NCI-H2227 (cell line): ENCODE measurements around the gene PDE6C.
"Not testable (repeated sequence)": the region's sequence is repeated elsewhere in the genome, so short reads cannot be mapped to it uniquely, and the experiment has no call there.

ENCODE experiments used
- DNase-seq: peaks from one replicate; lab custom pipeline; 2025; ENCODE audit not compliant: unreplicated experiment; lab: John Stamatoyannopoulos, UW

The PDE6C gene

DNA sequence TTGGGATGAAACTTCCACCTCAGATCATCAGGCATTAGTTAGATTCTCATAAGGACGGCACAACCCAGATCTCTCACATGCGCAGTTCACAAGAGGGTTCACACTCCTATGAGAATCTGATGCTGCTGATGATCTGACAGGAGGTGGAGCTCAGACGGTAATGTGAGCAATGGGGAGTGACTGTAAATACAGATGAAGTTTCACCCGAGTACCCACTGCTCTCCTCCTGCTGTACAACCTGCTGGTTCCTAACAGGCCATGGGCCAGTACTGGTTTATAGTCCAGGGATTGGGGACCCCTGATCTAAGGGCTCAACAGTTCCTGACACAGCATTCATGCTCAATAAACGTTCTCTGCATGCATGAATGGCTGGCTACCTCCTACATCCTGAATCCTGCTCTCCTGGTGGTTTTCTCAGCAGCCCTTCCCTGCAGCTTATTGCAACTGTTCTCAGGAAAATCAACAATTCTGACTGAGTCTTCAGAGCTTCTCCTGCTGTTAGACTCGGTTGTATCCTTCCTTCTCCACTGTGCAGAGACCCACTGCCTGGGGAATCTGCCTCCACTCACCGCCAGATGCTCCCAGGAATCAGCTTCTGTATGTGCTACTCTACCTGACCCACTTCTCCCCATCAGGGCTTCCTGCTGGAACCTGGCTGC, 17.4 kb downstream of the PDE6C start:
- DNase-seq = no peak

GRCh38 chr10:93630625-93631557, 18.6 kb downstream of the PDE6C start:
- DNase-seq = peak; percentile 6

- no peak for DNase-seq
Measured at GRCh38 chr10:93639791-93640190, 27.5 kb downstream of the PDE6C start.

- no peak for DNase-seq
Measured at GRCh38 chr10:93652857-93653256, 40.5 kb downstream of the PDE6C start.

DNA sequence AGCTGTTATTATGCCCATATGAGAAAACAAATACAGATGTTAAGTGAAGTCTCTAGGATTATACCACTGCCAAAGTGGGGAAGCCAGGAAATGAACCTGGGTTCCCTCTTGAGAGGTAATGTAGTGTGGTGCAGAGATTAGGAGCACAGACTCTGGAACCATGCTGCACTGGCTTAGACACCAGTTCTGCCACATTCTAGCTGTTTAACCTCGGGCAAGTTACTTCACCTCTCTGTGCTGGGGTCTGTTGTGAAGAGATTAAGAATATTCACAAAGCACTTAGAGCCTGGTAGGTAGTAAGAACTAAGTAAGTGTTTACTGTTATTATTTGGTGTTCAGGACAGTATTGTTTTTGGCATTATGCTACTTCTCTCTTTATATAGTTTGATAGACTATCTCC, 41.9 kb downstream of the PDE6C start:
- no peak for DNase-seq

- no peak for DNase-seq
Measured at GRCh38 chr10:93656155-93656554, 43.8 kb downstream of the PDE6C start.

DNA sequence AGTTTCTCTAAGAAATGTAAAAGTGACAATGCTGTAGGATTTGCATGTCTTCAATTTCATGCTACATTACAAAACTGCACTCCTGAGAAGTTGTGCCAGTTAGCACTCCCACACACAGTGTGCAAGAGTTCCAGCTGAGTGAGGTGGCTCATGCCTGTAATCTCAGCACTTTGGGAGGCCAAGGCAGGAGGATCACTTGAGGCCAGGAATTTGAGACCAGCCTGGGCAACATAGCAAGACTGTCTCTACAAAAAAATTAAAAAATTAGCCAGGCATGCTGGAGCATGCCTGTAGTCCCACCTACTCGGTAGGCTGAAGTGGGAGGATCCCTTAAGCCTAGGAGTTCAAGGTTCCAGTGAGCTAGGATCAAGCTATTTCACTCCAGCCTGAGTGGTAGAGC, 45.4 kb downstream of the PDE6C start:
- DNase-seq = no peak

DNA sequence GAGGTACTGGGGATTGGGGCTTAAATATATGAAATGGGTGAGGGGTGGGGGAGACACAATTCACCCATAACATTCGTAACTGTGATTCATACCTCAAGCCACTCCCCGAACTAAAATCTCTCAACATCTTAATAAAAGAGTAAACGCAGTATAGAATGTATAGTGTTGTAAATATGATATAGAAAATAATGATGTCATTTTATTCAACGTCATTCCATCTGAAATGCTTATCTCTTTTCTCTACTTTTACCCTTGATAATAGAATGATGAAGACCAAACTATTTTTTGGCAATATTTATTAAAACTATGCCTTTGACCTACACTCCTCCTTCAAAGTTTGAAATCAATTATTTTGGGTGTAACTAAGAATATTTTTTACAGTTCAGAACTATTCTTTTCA, 53.7 kb downstream of the PDE6C start:
- no peak for DNase-seq

- no peak for DNase-seq
Measured at GRCh38 chr10:93667795-93668194, 55.5 kb downstream of the PDE6C start.

DNA sequence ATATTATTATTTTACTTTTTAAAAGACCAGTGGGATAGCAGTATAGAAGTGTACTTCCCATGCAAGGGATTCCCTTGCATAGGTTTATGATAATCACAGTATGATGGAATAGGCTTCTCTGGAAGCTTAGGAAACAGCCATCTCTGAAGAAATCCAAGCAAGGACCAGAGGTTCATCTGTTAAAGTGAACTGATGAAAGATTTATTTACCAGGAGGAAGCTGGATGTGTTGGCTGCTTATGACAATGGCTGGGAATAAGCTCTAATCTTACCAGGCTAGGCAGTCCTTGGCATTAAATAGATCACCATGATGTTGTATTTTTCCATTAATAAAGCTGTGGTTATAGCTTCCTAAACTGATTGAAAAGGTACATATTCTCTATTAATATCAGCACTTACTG, 58.0 kb downstream of the PDE6C start:
- no peak for DNase-seq

GRCh38 chr10:93671042-93671441, 58.7 kb downstream of the PDE6C start:
- no peak for DNase-seq

DNA sequence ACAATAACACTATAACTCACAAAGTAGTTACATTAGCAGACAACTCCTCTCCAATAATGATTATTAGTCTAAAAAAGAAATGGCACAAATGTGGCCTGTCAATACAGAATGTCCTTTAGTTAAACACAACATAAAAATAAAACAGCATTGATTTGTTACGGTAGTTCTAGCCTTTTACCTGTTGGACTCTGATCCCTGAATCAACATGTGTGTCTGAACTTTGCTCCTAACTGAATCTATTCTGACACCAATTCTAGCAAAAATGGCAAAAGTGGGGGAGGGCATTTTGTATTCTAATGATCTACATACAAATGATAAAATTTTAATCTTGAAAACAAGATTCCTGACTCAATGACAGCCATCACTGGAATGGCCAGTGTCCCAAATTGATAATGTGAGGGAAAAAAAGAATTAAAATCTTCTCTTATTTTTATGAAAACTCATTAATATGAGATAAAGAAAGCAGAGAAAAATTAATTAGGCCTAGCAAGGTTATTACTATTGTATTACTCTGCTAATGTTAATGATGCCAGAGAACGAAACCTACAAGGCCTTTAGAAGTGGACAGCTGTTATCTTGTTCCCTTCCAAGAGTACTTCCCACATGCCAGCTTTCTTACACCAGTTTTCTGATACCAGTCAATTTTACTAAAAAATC, 59.8 kb downstream of the PDE6C start:
- no peak for DNase-seq

- no peak for DNase-seq
Measured at GRCh38 chr10:93672890-93673289, 60.6 kb downstream of the PDE6C start.

DNA sequence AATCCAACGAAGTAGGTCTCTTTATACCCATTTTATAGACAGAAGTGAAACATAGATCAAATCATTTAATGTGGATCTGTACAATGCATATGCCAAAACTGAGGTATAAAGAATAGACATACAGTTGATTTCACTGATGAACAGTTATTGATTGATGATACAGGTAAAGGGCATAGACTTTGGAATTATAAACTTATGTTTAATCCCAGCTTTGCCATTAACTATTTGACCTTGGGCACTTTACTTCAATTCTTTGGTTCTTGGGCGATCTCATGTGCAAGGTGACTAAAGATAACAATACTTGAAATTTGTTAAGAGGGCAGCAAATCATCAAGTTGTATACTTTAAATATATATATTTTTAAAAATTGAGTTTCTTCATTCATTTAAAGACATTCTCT, 61.5 kb downstream of the PDE6C start:
- DNase-seq = no peak

- no peak for DNase-seq
Measured at GRCh38 chr10:93678386-93678785, 66.0 kb downstream of the PDE6C start.

DNA sequence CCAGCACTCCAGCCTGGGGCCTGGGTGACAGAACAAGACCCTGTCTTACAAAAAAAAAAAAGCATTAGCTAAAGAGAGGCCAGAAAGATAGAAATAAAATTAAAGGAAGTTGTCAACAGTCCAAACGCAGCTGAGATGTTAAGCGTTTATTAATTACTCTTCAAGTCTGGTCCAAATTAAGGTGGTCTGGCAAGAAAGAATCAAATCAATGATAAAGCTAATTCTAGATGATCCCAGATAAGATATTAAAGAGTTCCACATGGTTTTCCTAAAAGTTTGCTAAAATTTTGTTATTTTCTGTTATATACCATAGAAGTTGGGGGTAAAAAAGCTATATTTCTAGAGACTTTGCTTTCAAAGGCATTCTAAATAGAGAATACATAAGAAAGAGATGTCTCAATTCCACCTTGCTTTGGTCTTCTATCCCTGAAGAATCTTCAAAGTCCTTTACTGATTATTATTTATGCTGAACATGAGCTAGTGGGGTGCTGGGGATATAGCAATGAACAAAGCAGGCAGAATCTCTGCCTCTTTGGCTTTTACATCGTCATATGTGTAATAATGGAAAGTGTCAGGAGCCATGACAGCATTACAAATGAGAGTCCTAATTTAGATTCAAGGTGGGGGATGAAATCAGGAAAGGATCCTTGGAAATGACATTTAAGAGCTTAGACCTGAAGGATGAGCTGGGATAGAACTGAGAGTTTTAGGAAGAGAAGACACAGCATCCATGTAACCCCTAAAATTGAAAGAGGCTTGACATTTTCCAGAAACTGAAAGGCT, 66.7 kb downstream of the PDE6C start:
- DNase-seq = no peak

DNA sequence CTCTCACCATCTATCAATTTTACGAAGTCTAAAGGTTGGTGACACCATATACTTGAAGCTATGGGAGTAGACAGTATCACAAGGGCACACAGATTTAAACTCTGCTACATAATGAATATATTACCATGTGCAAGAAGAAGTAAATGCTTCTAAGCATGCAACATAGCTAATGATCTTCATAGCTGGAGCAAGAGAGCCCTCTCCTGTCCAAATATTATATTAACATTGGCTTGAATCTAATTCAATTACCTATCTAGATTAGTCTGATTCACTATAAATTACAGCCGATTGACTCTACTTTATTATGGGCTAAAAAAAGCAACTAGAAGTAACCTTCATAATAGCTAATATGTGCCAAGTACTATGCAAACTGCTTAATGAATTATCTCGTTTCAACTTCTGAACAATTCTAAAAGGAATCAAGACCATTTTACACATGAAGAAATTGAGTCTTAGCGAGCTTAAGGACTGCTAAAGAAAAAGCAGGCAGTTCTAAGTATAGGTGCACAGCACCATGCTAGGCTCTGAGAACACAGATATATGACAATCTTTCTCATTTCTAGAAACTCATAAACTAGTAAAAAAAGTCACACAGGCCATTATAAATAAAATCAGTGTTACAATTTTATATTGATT, 68.2 kb downstream of the PDE6C start:
- peak; percentile 44 for DNase-seq

GRCh38 chr10:93687737-93688136, 75.4 kb downstream of the PDE6C start:
- no peak for DNase-seq

- DNase-seq = no peak
Measured at GRCh38 chr10:93695740-93696139, 83.4 kb downstream of the PDE6C start.

GRCh38 chr10:93696582-93696981, 84.2 kb downstream of the PDE6C start:
- DNase-seq = not testable (repeated sequence)

DNA sequence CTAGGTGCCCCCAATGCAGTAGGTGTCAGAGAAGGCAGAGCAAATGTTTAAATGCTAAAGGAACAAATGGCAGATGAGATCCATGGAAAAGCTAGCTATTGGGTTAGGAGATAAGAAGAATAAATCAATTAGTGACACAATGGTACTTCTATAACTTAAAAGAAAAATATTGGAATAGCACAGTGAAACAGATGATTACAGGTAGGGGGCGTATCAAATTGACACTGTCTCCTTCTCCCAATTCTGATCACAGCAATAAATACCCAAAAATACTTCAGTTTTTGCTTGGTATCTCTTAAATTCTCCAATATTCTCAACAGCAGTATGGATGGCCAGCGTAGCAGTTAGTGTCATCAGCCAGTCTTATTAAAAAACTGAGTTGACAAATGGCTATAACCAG, 84.9 kb downstream of the PDE6C start:
- DNase-seq = no peak
